AG04449 (cell line): Measurements from ENCODE around the gene ARHGAP32.
A peak's percentile ranks its signal among the peaks of the same experiment; 100 is the strongest.

Source experiments
- CTCF ChIA-PET: fragments of 350-600 bp; formaldehyde crosslinking; extraction: SDS; loops from one replicate; lab custom pipeline; 2021; ENCODE audit warnings: antibody characterized with exemption; lab: Yijun Ruan, JAX
- POLR2A ChIA-PET: fragments of 400-600, 350-600 bp; formaldehyde crosslinking; extraction: SDS; loops from one replicate; lab custom pipeline; 2020; ENCODE audit warnings: antibody characterized with exemption, inconsistent platforms; lab: Yijun Ruan, JAX
- DNase-seq: peaks from one replicate; pipeline ENCODE4 v3.0.0-alpha.2; 2010; ENCODE audit warnings: low read depth, low spot score
- H3K4me3 ChIP-seq: 2 replicates; pipeline ENCODE4 v1.5.1; 2011; ENCODE audit warnings: low read depth, mild to moderate bottlenecking, control low read depth, low read length
- TF ChIP-seq, protein P1 (sequence below): IDR thresholded peaks from one replicate; pipeline ENCODE4 v1.5.1; 2011; ENCODE audit warnings: mild to moderate bottlenecking, moderate library complexity, low read length, control low read depth, inconsistent platforms; ENCODE audit not compliant: insufficient read depth; ENCODE audit errors: missing control alignments

ARHGAP32 gene

DNA sequence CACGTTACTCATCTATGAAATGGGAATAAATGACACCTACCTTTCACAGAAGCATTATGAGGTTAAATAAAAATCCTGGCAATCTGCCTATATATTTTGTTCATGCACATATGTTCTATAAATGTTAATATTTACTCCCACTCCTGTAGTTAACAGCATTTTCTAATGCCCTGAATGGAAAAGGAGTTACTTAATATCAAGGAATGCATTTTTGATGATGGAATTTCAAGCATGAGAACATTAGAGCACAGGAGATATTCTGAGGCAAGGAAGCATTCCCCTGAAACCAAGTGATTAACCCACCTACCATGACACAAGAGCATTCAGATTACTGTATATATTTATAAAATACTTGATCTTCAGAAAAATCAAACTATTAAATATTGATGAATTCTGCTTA, 102.1 kb downstream of the ARHGAP32 start:
- ChIA-PET POLR2A (no interaction called here), CTCF (interaction anchor here (1.8 kb wide), 1 partner anchor 241 kb away, joined by 5 read pairs; no protein-coding TSS in a partner anchor)
- no peak overlapping the region for H3K4me3 ChIP-seq
- peak; percentile 16 for DNase-seq
- TF ChIP-seq, protein P1, sequence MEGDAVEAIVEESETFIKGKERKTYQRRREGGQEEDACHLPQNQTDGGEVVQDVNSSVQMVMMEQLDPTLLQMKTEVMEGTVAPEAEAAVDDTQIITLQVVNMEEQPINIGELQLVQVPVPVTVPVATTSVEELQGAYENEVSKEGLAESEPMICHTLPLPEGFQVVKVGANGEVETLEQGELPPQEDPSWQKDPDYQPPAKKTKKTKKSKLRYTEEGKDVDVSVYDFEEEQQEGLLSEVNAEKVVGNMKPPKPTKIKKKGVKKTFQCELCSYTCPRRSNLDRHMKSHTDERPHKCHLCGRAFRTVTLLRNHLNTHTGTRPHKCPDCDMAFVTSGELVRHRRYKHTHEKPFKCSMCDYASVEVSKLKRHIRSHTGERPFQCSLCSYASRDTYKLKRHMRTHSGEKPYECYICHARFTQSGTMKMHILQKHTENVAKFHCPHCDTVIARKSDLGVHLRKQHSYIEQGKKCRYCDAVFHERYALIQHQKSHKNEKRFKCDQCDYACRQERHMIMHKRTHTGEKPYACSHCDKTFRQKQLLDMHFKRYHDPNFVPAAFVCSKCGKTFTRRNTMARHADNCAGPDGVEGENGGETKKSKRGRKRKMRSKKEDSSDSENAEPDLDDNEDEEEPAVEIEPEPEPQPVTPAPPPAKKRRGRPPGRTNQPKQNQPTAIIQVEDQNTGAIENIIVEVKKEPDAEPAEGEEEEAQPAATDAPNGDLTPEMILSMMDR: no peak

DNA sequence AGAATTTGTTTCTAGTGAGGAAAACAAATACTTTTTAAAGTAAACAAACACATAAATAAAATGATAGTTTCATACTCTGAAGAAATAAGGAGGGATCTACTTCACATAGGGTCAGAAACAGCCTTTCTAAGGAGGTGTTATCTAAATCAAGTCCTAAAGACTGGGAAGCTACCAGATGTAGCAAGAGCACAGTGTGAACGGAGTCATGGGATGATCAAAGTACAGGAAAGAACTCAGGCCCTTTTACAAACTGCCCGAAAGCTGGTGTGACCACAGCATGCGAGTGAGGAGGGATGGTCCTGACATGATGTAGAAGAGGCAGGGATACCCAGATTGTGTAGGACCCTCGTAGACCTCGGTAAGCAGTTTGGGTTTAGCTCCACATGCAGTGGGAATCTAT, 102.8 kb downstream of the ARHGAP32 start:
- TF ChIP-seq, protein P1: no peak
- DNase-seq: no peak
- ChIA-PET POLR2A (no interaction called here), CTCF (interaction anchor here (1.4 kb wide), 1 partner anchor 242 kb away, joined by 5 read pairs; no protein-coding TSS in a partner anchor)
- no peak overlapping the region for H3K4me3 ChIP-seq

DNA sequence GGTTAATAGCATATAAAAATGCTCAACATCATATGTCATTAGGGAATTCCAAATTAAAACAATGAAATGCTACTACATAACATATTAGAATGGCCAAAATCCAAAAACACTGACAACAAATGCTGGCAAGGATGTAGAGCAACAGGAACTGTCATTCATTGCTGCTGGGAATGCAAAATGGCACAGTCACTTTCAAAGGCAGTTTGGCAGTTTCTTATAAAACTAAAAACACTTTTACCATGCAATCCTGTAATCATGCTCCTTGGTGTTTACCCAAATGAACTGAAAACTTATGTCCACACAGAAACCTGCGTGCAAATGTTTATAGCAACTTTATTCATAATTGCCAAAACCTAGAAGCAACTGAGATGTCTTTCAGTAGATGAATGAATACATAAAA, 105.1 kb downstream of the ARHGAP32 start:
- POLR2A ChIA-PET: no interaction called here
- DNase-seq: no peak

DNA sequence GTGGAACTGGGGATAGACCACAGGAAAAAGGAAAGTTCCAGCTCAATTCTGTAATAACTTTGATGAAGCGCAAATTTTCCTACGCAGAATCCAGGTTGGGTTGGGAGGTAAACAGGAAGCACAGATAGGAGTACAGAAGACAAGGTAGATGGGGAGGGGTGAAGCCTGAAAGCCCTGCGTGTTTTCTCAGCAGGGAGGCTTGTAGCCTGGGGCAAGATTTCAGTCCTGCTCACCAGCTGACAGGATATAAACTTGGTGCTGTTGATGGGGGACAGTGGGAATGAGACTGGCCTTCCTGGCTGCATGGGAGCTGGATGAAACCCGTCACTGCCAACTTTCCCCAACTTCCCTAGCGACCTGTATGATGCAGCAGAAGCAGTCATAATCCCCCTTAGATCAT, 114.9 kb downstream of the ARHGAP32 start:
- TF ChIP-seq, protein P1: no peak
- POLR2A ChIA-PET: no interaction called here
- DNase-seq: no peak
- H3K4me3 ChIP-seq: no peak overlapping the region
- CTCF ChIA-PET: no interaction called here

More for the DNA sequence above, 105.1 kb downstream of the ARHGAP32 start:
- CTCF ChIA-PET: no interaction called here
- H3K4me3 ChIP-seq: no peak overlapping the region
- TF ChIP-seq, protein P1: no peak

DNA sequence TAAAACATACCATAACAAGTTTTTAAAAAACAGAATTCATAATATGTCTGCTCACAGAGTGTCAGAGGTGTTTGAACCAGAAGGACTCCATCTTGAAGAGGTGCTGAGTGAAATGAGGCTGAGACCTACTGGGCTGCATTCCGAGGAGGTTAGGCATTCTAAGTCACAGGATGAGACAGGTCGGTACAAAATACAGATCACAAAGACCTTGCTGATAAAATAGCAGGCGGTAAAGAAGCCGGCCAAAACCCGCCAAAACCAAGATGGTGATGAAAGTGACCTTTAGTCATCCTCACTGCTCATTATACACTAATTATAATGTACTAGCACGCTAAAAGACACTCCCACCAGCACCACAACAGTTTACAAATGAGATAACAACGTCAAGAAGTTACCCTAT, 116.4 kb downstream of the ARHGAP32 start:
- ChIA-PET POLR2A (no interaction called here), CTCF (no interaction called here)
- H3K4me3 ChIP-seq: no peak overlapping the region
- TF ChIP-seq, protein P1: no peak
- no peak for DNase-seq

DNA sequence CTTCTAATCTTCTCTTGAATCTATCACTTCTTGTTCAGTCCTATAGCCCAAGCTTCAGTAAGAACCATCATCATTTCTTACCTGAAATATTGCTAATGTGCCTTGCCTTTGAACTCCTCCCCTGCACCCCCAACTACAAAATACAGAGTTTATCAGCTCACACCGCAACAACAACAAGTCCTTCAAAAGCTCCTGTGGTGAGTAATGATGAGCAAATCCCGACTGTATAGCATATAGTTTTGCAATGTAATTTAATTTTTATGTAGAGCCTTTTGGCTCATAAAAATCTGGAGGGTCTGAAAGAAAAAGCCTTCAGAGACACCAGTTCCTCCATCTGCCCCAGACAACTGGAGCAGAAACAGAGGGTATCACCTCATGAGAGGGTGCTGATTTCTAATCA, 124.7 kb downstream of the ARHGAP32 start:
- no peak overlapping the region for H3K4me3 ChIP-seq
- CTCF ChIA-PET: interaction anchor here (1.2 kb wide), 1 partner anchor 62 kb away, joined by 3 read pairs; no protein-coding TSS in a partner anchor
- DNase-seq: no peak
- POLR2A ChIA-PET: no interaction called here
- TF ChIP-seq, protein P1: no peak
